HPDE6-E6E7 (cell line): Measurements from ENCODE around the gene ZMAT5.
A peak's percentile ranks its signal among the peaks of the same experiment; 100 is the strongest.

ENCODE experiments used
- DNase-seq: peaks from one replicate; pipeline ENCODE4 v3.0.0; 2011; ENCODE audit warnings: missing footprints; ENCODE audit errors: extremely low spot score

ZMAT5 gene

DNA sequence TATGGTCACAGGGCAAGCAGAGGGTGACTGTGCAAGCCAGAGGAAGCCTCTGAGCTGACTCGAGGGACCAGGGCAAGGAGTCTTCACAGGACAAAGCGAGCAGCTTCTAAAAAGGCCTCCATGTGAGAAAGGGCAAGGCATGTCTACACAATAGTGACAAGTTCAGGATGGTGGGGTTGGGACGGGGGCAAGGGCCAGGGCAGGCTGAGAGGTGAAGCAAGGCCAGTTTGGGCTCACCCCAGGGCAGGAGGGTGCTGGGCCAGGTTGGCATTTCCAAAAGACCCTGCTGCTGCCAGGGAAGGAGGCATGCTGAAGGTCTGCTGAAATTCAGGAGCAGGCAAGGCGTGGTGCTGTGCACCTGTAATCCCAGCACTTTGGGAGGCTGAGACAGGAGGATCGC is 59.3 kb downstream of the ZMAT5 start:
- DNase-seq, result no peak

DNA sequence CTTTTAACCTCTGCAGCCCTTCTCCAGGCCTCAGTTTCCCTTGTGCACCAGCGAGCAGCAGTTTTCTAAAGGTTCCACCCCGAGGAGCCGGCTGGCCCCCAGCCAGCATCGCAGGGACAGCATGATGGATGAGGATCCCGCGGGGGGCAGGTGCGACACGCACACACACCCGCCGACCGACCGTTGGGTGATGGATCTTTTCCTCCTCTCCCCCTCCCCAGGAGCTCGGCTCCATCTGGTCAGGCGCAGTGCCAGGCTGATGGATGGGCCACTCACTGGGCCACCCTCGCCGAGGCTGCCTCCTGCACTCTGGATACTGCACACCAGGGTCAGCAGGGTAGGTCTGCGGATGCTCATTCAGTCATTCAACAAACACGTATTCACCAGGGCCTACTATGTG is 59.8 kb downstream of the ZMAT5 start:
- DNase-seq, result no peak

DNA sequence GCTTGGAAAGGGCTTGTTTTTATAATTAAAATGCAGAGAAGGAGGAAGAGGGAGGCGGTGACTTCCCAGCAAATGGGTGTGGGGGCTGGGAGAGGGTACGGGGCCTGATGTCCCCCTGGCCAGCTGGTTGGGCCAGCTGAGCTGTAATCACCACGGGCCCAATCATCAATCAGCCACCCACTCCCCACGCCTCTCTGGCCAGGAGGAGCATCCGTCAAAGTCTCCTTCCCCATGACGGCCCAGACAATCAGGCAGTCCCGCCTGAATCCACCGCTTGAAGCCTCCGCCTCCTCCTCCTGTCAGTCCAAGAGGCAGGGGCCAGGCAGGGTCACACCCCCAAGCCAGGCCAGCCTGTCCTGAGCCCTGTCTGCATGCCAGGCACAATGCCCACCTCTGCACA is 60.3 kb downstream of the ZMAT5 start:
- no peak for DNase-seq

DNA sequence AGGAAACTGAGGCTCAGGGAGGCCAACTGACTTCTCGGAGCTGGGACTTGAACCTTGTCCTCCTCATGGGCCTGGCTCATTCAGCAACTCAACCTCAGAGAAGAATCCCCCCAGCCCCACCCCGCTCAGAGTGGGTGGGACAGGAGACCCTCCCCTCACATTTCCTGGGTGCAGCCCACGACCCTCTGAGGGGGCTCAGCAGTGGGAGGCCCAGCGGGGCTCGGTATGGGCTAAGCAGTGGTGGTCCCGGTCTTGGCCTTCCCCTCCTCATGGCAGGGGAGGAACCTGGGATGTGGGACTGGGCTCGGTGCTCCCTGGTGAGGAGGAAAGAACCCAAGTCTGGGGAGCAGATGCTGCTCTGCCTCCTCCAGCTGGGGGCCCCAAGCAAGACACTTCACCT is 61.2 kb downstream of the ZMAT5 start:
- no peak for DNase-seq

DNA sequence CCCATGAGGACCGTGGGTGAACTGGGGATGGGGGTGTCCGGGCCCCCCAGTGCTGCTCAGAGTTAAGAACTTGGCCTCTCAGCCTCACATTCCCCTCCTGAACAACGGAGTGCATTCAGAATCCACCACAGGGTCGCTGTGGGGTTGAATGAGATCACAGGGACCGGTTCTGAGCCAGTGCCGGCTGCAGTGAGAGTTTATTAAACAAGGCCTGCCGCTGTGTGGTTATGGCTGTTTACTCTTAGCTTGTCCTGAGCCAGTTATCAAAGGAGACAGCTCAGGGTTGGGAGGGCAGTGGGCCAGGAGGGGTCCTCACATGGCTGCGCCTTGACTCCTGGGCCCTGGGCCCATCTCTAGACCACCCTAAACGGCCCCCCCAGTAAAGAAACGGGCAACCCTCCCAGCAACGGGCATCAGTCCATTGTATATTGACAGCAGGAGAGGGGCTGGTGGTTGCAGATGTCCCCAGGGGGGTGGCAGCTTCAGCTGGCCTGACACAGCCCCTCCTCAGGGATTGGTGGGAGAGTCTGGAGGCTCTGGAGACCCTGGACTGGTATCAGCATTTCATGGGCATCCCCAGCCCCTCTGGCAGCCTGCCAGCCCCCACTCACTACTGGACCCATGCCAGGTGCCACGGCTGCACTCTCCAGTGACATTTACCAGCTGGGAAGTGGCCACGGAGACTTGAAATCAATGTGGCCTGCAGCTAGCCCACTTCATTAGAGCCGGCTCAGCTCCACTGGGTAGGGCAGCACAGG is 62.1 kb downstream of the ZMAT5 start:
- DNase-seq, result no peak

DNA sequence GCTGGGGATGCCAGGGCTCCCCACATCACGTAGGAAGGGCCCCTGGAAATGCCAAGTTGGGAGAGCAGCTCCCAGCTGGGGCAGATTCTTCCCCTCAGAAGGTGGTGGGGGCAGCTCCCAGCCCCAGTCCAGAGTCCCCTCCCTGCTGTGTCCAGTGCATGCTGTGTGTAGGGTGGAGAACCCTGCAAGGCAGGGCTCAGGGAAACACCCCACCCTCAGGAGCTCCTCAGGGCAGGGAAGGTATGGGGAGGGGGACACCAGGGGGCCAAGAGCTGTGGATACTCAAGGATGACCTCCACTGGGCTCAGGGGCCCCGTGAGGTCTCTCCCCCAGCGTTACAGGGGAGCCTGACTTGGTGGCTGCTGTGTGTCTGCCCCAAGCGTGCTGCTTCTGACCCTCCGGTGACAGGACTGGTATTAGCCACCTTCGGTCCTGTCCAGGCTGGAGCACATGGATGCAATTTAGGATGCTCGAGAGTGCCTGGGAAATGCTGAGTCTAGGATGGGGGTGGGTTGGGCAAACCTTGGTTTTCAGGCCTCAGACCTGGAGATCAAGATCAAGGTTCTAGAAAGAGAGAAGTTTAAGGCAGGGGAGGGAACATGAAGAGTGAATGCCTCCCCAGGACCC is 63.1 kb downstream of the ZMAT5 start:
- no peak for DNase-seq

DNA sequence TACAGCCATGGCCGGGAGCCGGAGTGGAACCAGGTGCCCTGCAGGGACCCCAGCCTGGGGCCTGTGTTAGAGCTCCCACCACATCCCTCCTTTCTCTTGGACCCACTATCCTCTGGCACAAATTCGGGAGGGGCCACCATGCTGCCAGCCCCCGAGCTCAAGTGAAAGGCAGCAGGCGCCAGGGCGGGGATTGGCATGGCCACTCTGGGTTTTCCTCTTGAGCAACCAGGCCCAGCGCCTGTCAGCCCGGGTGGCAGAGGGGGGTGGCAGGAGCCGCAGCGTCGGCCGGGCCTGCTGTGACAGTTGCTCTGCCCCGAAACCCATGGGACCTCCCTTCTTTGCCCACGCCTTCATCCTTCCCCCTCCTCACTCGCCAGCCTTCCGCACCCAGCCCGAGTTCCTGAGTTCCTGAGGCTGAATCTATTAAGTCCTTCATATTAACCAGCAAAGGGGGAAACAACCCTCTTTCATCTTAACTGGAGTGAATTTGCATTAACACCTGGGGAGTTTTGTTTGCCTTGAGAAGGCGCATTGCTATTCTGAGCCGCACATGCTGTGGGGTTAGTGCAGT is 63.8 kb downstream of the ZMAT5 start:
- no peak for DNase-seq

DNA sequence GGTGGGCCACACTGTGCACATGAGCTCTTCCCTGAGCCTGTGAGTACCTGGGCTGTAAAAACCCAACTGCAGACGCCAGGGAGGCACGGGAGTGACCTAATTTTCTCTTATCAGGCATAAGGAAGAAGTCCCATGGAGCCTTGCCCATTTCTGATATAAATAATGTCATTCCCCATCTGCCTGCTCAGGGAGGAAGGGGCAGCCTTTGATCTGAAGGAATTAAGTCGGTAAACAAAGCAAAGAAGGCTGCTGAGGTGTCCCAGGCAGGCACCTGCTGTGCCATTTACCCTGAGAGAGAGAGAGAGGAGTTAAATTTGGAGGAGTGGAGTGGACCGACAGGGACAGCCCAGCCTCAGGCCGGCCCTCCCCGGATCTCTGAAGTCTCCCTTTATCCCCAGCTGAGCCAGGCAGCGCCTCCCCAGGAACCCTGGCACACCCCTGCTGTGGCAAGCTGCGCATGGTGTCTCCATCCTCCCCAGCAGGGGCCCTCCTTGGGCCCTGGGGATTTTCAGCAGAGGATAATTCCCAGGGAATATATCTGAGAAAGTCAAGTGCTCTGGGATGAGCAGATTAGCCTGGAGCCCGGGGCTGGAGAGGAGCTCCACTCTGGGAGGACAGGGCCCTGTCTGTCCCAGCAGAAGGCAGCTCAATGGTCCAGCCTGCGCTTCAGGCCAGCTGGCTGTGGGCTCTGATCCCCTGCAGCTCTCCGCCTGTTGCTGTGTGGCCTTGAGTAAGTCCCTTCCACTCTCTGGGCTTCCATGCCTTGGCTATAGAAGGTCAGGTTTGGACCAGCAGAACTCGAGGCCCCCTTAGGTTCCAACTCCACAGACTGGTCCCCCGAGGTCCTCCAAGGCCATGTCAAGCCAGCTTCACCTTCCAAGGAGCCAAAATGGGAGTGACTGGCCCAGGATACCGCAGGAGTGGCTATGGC is 64.5 kb downstream of the ZMAT5 start:
- no peak for DNase-seq

DNA sequence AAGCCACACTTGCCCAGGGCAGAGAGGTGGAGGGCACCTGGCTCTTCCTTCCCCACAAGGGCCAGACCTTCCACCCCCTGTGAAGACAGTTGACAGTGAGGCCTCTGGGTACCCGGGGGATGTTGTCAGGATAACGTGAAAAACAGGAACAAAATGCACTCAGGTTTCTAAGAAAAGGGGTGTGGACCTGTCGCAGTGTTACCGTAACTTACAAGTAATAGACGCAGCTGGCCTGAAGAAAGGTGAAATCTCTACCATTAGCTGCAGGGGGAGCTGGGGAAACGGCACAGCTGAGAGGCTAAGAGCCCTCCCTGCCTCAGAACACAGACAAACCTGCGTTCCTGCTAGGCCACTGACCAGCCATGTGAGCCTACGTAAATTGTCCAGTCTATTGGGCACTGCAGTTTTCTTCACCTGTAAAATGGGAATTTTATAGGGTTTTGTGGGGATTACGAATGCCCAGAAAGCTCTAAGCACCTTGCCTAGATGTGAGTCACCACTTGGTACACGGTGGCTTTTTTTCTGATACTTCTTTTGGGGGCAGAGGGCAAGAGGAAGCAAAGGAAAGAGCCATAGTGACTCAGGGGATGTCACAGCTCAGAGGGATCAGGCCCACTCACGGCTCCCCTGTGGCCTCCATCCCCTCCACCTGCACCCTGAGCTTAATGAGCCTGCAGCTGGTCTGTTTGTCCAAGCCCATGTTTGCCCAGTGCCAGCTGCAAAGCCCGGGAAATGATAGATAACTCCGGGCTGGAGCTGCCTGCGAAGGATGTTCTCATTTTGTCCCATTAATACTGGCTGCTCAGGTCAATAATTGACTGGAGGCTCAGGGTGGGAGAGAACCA is 65.4 kb downstream of the ZMAT5 start:
- peak; percentile 77 for DNase-seq

DNA sequence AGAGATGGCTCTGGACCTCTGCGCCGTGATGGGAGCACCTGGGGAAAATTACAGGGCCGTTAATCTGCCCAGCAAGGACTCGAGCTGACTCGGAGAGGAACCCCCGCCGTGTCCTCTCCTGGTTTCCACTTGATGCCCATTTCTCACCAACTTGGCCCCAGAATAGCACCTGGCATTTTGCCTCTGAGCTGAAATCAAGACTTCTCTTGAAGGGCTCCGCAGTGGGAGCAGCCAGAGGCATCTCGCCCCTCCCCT is 66.0 kb downstream of the ZMAT5 start:
- DNase-seq, result no peak

DNA sequence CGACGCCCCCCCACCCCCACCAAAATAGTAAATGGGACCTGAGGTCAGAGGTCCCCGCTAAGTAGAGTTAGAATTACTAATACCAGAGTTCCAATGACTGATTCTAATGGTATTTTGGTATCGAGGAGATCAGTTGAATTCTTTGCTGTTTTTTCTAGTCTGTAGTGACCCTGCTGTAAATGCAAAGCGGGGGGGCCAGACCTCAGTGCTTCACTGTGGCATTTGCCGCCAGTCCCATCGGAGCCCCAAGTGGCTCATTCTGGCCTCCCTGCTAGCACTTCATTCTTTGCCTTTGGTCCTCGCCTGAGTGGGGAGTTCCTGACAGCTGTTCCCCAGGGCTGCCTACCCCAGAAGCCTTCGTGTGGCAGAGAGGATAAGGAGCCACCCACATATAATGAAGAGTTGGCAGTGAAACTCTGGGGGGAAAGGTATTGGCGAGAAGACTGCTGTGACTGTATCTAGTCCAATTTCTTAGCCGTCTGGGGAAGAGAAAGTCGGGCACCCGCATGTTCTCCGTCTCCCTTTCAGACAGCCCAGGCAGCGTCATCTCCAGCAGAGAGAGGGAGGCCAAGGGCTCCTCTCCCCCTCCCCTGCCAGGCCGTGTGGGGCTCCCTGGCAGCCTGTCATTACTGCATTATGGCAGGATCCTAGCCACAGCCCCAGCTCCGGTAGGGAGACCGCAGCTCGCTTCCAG is 66.5 kb downstream of the ZMAT5 start:
- no peak for DNase-seq

DNA sequence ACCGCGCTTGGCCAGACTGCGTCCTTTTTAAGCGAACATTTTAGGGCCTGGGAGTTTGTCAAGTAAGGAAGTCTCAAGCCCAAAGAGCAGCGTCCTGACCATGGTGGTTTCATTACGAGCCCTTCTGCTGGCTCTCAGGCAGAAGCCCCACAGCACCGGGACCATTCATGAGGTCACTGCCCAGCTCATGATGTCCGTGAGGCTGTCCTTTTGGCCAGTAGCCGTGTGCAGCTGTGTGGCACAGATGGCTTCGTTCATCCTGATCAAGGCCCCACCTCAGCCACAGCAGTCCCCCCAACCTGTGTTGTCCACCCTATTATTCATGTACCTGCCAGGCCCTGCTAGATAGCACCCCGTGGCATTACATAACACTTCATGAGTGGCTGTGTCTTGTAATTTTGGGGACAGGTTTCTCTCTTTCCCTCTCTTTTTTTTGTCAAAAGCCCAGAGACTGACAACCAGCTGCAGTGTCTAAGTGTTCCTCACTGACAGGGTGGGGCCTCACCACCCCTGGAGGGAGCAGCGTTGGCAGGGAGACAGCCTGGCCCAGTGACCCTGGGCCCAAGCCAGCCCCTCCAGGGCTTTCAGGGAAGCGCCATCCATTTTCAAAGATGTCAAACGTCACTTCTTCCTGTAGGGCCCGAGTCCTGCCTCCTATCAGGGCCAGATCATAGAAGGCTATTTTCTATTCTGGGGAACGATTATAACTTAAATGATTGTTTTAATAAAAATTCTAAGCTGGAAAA is 68.8 kb downstream of the ZMAT5 start:
- no peak for DNase-seq

DNA sequence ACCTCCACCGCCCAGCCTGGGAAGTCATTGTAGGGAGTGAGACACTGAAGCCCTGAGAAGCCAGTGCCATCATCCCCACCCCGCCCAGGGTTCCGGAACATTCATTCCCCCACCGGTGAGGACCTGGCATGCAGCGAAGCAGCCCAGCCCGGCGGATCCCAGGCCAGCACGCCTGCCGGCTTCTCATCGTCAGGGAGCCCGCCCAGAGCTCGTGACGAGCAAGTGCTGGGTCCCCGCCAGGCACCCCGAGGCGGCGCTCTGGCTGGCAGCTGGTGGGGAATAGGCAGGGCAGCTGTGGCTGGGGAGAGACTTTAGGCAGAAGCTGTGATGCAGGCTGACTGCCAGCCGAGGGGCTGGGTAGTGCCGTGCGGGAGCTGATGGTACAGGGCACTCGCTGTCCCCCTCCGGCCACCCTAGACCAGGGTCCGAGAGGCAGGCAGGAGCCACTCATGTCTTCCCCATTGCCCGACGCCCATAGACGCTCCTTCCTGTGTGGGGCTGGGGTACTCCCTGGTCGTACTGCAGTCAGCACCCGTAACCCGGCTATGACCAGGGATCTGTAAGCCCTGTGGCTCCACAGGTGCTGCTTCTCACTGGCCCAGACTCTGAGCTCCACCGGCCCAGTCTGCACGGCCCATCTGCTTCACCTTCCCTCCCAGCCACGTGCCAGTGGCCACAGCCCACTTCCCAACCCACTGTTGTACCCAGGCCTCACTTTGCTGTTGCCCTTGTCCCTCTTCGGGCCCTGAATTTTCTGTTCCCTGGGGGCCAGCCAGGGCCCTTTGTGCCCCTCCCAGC is 71.5 kb downstream of the ZMAT5 start:
- DNase-seq, result no peak

DNA sequence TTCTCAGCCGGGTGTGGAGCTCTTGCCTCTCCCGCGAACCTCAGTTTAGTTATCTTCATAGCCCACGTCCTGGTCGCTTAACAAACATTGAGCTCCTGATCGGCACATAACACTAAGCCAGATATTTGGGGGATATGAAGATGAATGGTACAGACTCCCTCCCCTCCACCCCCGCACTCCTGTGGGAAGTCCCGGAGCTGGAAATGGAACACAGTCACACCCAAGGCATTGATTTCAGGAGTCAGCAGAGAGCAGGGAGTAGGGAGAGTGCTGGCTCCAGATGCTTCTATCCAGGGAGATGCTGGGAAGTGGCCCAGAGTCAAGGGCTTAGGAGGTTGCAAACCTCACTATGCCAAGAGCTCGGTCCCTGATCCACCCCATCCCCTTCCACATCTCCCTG is 73.1 kb downstream of the ZMAT5 start:
- no peak for DNase-seq

DNA sequence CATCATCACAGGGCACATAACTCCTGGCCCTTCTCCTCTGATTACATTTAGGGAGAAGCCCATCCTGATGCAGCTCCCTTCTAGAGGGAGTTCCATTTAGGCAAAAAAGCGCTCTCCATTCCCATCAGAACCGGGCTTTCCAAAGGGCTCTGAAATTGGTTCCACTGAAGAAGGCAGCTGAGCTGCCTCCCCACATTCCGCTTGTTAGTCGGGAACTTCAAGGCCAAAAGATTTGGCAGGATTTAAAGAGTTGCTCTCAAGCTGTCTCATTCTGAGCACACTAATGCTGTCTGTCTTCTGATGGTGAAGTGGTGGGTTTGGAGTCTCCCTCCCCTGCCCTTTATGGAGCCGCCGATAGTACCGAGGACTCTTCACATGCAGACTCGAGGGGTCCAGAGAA is 73.6 kb downstream of the ZMAT5 start:
- DNase-seq, result no peak

DNA sequence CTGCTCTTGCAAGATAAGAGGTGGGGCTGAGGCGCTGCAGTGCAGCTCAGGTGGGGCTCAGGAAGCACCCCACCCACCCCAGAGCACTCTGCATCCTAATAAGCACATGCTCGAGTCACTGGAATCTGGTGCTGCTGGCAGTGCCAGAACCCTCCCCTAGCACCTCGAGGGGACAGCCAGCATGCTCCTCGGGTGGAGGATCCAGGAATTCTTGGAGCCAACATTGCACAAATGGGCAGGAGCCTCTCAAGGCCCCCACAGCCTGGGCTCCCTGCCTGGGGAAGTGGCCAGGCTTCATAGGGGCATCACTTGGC is 74.5 kb downstream of the ZMAT5 start:
- DNase-seq, result no peak

DNA sequence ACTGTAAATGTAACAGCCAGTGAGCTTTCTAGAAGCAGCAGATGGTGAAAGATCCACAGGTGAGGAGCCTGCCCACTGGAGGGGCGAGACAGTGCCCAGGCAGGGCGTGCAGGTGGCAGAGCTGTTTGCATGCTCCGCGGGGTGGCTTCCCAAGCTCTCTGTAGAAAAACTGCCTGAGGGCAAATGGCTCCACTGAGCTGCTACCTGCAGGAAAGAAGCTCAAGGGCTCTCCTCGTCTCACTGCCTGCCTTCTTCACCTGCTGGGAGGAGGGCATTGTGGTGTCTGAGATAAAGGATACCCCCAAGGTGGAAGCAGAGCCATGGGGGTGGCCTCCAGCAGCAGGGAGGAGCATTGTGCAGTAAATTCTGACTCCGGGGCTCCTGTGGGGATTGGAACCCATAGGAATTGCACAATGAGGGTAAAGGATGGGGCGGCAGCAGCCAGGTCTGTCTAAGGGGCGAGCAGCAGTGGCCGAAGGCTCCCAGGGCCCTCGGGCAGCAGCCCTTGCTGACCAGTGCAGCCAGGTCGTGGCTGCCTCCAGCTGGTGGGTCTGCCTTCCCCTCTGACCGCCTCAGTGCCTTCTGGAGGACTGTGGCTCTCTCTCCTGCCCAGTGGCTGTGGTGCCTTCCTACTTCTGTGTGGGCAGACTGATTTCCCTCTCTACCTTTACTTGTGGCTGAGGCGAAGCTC is 75.0 kb downstream of the ZMAT5 start:
- no peak for DNase-seq

DNA sequence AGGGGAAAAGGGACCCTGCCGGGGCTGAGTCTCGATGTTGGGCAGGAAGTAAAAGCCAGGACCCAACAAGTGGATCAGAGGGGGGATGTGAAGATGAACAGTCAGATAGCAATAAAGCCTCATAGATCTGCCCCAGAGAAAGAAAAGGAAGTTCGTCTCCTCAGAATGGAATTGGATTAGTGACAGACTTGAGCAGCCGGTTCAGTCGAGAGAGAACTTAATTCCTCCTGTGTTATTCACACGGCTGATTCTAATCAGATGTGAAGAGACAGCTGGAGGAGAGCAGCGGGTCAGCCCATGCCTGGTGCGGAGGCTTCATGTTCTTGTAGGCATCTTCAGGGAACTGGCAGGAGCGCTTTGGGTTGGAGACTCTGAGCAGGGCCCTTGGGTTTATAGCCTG is 76.3 kb downstream of the ZMAT5 start:
- DNase-seq, result no peak

DNA sequence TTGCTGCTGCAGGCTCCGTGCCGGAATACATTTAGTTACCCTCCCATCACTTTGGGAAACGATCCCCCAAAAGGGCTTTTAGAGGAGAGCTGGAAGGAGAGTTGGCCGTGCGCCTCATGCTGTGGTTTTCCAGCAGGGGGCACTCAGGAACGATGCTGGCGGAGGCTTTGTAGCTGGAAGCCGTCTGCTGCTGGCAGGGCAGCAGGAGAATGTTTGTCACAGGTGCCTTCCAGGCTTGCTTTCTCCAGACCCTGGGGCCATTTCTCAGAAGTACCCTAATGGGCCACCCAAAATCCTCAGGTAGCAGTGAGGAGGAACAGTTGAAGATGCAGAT is 77.0 kb downstream of the ZMAT5 start:
- DNase-seq, result no peak
